Mesothelial cell of epicardium (in vitro differentiated cells): ENCODE measurements around the gene DNAJC18. TPM values are rescaled to one million over a fixed set of nuclear protein-coding genes. Genes with fewer than 3 reads are reported as not detected.

Source experiments
- DNase-seq, 2 experiments: peaks; one replicate each; pipeline ENCODE4 v3.0.0; 2021; ENCODE audit warnings: low spot score in 2 of 2; ENCODE audit not compliant: unreplicated experiment in 2 of 2
- H3K27ac Mint-ChIP-seq: 2 replicates; pipeline ENCODE4 v1.8.0; 2021; ENCODE audit warnings: mixed read lengths
- H3K27me3 Mint-ChIP-seq: 2 replicates; pipeline ENCODE4 v1.8.0; 2021; ENCODE audit warnings: low read depth, mixed read lengths
- H3K36me3 Mint-ChIP-seq: 2 replicates; pipeline ENCODE4 v1.8.0; 2021; ENCODE audit warnings: mixed read lengths
- H3K4me1 Mint-ChIP-seq: 2 replicates; pipeline ENCODE4 v1.8.0; 2021; ENCODE audit warnings: mixed read lengths
- H3K4me3 Mint-ChIP-seq: 2 replicates; pipeline ENCODE4 v1.8.0; 2021; ENCODE audit warnings: mild to moderate bottlenecking, moderate library complexity, mixed read lengths
- H3K9me3 Mint-ChIP-seq: 2 replicates; pipeline ENCODE4 v1.8.0; 2021; ENCODE audit warnings: mixed read lengths
- total RNA-seq: library from RNA; stranded (reverse); gene quantifications from 3 replicates; pipeline ENCODE4 v1.2.1, GENCODE V29; 2021
- TF ChIP-seq, protein P1 (sequence below): fragments of 200-600 bp; sonication (generic); IDR thresholded peaks from one replicate; pipeline ENCODE4 v1.5.0; 2021; ENCODE audit warnings: antibody characterized with exemption; ENCODE audit not compliant: unreplicated experiment

DNAJC18 gene
- total RNA-seq, 1 donor from 2014 or later, result 25.2 TPM

DNA sequence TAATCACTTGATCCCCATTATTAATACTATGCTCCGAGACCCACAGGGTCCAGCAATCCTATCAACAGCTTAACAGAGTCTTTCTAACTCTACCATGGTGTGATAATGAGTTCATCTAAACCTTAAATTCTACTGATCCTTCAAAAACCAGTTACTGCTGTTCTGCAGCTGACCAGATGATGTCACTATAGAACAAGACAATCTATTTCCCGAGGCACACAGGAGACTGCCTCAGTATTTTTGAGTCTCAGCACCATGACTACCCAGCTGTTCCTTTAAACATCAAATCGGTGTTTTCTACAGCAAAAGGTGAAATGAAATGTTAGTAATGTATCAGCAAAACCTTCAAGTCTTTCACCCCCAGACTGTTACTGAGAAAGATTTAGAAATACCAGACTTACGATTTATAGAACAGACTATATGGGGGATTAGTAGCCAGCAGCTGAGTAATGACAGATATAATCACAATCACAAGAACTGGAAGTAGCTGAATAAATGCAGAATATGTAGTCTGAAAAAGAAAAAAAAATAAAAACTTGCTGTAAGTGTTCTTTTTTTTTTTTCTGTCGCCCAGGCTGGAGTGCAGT is 16.9 kb downstream of the DNAJC18 start:
- H3K4me1 Mint-ChIP-seq, result no peaks in the 10 kb centered on the region
- TF ChIP-seq, protein P1, sequence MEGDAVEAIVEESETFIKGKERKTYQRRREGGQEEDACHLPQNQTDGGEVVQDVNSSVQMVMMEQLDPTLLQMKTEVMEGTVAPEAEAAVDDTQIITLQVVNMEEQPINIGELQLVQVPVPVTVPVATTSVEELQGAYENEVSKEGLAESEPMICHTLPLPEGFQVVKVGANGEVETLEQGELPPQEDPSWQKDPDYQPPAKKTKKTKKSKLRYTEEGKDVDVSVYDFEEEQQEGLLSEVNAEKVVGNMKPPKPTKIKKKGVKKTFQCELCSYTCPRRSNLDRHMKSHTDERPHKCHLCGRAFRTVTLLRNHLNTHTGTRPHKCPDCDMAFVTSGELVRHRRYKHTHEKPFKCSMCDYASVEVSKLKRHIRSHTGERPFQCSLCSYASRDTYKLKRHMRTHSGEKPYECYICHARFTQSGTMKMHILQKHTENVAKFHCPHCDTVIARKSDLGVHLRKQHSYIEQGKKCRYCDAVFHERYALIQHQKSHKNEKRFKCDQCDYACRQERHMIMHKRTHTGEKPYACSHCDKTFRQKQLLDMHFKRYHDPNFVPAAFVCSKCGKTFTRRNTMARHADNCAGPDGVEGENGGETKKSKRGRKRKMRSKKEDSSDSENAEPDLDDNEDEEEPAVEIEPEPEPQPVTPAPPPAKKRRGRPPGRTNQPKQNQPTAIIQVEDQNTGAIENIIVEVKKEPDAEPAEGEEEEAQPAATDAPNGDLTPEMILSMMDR, result peak; percentile 38
- H3K4me3 Mint-ChIP-seq, result no peak overlapping the region
- no peak for DNase-seq
- H3K9me3 Mint-ChIP-seq, result no peaks in the 10 kb centered on the region
- H3K36me3 Mint-ChIP-seq, result peaks cover 40% of the 10 kb centered on the region
- H3K27ac Mint-ChIP-seq, result peak overlapping the region; percentile 62
- no peaks in the 10 kb centered on the region for H3K27me3 Mint-ChIP-seq

DNA sequence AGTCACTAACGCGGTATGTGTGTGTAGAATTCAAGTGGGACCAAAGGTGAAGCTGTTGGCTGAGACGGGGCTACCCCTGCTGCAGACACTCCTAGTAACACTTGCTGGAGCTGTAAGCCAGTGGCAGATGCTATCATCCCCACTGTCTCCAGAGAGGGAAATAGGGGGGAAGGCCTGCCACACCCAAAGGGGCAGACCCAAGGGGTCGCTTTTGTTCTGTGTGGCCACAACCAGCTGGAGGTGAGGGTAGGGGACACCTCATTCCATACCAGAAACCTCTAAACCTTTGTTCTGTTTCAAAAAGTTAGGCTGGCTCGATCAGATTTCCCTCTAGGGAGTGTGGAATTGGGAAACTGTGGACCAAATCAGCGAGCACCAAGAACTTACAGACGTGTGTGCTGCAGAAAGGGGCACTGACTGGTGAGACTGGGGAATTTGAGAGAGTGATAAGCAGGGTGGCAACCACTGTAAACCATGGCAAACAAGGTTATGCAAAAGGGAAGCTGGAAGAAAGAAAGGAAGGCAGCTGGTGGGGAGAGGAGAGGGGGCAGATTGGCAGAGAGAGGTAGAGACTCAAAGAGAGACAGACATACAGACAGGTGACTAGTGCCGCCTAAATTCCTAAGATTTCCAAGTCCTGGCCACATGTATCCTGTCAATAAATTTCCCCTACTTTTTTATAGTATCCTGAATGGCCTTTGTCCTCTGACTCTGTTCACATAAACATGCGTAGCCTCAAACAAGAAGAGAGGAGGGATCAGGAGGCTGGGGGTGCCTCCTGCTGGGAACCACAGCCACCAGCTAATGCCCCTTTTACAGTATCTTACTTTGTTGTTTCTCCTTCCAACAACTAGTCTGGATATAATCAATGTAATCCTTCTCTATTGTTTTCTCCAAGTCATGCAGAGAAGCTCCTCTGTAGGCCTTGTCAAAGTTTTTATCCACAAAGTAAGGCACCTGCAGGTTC is 19.8 kb downstream of the DNAJC18 start:
- Mint-ChIP-seq H3K27ac (no peak overlapping the region), H3K36me3 (peaks cover 34% of the 10 kb centered on the region)

DNA sequence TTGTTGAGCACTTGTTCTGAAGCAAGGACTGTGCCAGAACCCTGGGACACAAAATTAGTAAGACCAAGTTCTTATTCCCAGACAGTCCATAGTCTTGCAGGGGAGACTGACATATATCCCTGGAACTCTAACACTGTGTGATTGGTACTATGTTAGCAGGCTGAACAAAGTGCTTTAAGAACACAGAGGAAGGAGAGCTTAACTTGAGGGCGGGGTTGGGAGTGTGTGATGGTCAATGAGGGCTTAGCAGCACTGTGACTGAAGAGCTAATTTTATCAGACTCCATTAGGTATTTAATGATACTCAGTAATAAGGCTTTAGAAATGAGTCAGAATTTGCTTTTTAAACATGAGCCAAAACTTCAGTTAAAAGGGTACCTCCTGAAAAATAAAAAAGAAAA is 20.5 kb downstream of the DNAJC18 start:
- H3K9me3 Mint-ChIP-seq, result no peaks in the 10 kb centered on the region
- no peaks in the 10 kb centered on the region for H3K4me1 Mint-ChIP-seq
- H3K27ac Mint-ChIP-seq, result no peak overlapping the region
- peaks cover 30% of the 10 kb centered on the region for H3K36me3 Mint-ChIP-seq
- no peak for DNase-seq
- TF ChIP-seq, protein P1, result no peak
- no peak overlapping the region for H3K4me3 Mint-ChIP-seq
- no peaks in the 10 kb centered on the region for H3K27me3 Mint-ChIP-seq

More for the DNA sequence above, 19.8 kb downstream of the DNAJC18 start:
- no peaks in the 10 kb centered on the region for H3K4me1 Mint-ChIP-seq
- no peaks in the 10 kb centered on the region for H3K9me3 Mint-ChIP-seq
- no peak for DNase-seq
- no peak overlapping the region for H3K4me3 Mint-ChIP-seq
- no peaks in the 10 kb centered on the region for H3K27me3 Mint-ChIP-seq
- TF ChIP-seq, protein P1, result no peak

DNA sequence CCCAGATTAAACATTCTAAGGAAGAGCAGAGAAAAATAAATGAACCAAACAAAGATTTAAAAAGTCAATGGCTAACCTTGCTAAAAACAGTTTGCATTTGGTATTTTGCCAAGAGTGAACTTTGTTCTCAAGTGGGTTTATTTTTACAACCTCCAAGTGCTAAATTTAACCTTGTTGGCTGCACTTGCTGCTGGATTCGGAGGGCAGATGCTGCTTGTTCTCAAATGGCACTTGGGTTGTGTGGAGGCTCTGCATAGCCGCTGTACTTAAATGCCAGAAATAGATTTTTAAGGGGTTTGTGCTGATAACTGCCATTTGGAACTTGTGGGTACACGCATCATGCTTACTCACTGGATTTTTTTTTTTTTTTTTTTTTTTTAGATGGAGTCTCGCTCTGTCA is 22.1 kb downstream of the DNAJC18 start:
- no peak for DNase-seq
- Mint-ChIP-seq H3K27ac (no peak overlapping the region), H3K36me3 (peaks cover 24% of the 10 kb centered on the region), H3K4me3 (no peak overlapping the region), H3K9me3 (no peaks in the 10 kb centered on the region), H3K4me1 (no peaks in the 10 kb centered on the region), H3K27me3 (no peaks in the 10 kb centered on the region)
- TF ChIP-seq, protein P1, result no peak

DNA sequence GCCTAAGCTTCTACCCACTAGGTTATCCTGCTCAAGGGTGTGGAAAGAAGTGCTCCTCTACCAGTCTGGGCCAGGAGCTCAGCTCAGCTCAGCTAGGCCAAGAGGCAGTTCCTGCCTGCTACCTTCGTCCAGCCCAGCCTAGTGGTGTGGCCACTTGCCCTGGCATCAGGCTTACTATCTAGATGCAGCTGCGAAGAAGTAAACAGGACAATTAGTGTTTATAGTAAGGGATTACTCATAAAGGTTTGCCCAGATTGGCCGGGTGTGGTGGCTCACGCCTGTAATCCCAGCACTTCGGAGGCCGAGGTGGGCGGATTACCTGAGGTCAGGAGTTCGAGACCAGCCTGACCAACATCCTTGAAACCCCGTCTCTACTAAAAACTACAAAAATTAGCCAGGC is 22.7 kb downstream of the DNAJC18 start:
- H3K27me3 Mint-ChIP-seq, result no peaks in the 10 kb centered on the region
- H3K4me3 Mint-ChIP-seq, result no peak overlapping the region
- TF ChIP-seq, protein P1, result no peak
- H3K4me1 Mint-ChIP-seq, result no peaks in the 10 kb centered on the region
- H3K36me3 Mint-ChIP-seq, result peaks cover 23% of the 10 kb centered on the region
- no peak for DNase-seq
- H3K9me3 Mint-ChIP-seq, result no peaks in the 10 kb centered on the region
- no peak overlapping the region for H3K27ac Mint-ChIP-seq
